ENCODE data around the gene RPS19BP1. TPM values are rescaled to one million over a fixed set of nuclear protein-coding genes. Genes with fewer than 3 reads are reported as not detected.
"Not testable (repeated sequence)": the region's sequence is repeated elsewhere in the genome, so short reads cannot be mapped to it uniquely, and the experiment has no call there.

Gene RPS19BP1
- total RNA-seq, 2 donors from 2014 or later = 61.4 to 111 TPM

- H3K36me3 ChIP-seq = peaks cover 24% of the 10 kb centered on the region
- no peak overlapping the region for H3K27ac ChIP-seq
- H3K9ac ChIP-seq (ENCODE audit: low read depth in 2 of 2, low read length in 2 of 2) = no peak overlapping the region
- intact Hi-C loops (cut with DNase I) = no loop called here
- H3K9me3 ChIP-seq = no peaks in the 10 kb centered on the region
- no peak for TF ChIP-seq CTCF (IDR thresholded peaks at IDR 0.05)
- no peaks in the 10 kb centered on the region for H3K27me3 ChIP-seq
- DNase-seq = no peak
- no peak overlapping the region for H3K4me3 ChIP-seq
- H3K4me1 ChIP-seq = peaks cover under 1% of the 10 kb centered on the region
These were observed 24.2 kb downstream of the RPS19BP1 start for GRCh38 chr22:39508393-39508792.

GRCh38 chr22:39507021-39507420 lies 25.5 kb downstream of the RPS19BP1 start:
- H3K36me3 ChIP-seq = peaks cover 18% of the 10 kb centered on the region
- intact Hi-C loops (cut with DNase I); H3K27ac ChIP-seq; H3K9ac ChIP-seq (ENCODE audit: low read depth in 2 of 2, low read length in 2 of 2); H3K27me3 ChIP-seq; H3K4me3 ChIP-seq; DNase-seq; H3K9me3 ChIP-seq; H3K4me1 ChIP-seq: not testable (repeated sequence)

GRCh38 chr22:39504071-39504470 lies 28.5 kb downstream of the RPS19BP1 start:
- Histone ChIP-seq H3K9ac (ENCODE audit: low read depth in 2 of 2, low read length in 2 of 2) (peak overlapping the region in 1 of 2 donors; percentile 90), H3K4me1 (peaks cover 6% of the 10 kb centered on the region), H3K36me3 (peaks cover 13% of the 10 kb centered on the region), H3K27me3 (no peaks in the 10 kb centered on the region), H3K9me3 (no peaks in the 10 kb centered on the region), H3K27ac (no peak overlapping the region), H3K4me3 (no peak overlapping the region)
- no peak for TF ChIP-seq CTCF (IDR thresholded peaks at IDR 0.05)
- intact Hi-C loops (cut with DNase I) = no loop called here
- no peak for DNase-seq

- Histone ChIP-seq H3K27ac (no peak overlapping the region), H3K4me1 (peaks cover 6% of the 10 kb centered on the region), H3K4me3 (peak overlapping the region; percentile 92), H3K27me3 (no peaks in the 10 kb centered on the region), H3K9ac (ENCODE audit: low read depth in 2 of 2, low read length in 2 of 2) (peak overlapping the region in 1 of 2 donors; percentile 90), H3K9me3 (no peaks in the 10 kb centered on the region), H3K36me3 (peaks cover 13% of the 10 kb centered on the region)
- intact Hi-C loops (cut with DNase I) = no loop called here
- no peak for DNase-seq
- TF ChIP-seq CTCF (IDR thresholded peaks at IDR 0.05) = no peak
These were observed 28.9 kb downstream of the RPS19BP1 start for GRCh38 chr22:39503630-39504029.

GRCh38 chr22:39502789-39503409 lies 29.6 kb downstream of the RPS19BP1 start:
- no peak for DNase-seq
- peak overlapping the region; percentile 72 for H3K27ac ChIP-seq
- no peaks in the 10 kb centered on the region for H3K9me3 ChIP-seq
- H3K36me3 ChIP-seq = peaks cover 13% of the 10 kb centered on the region
- peak overlapping the region; percentile 92 for H3K4me3 ChIP-seq
- H3K27me3 ChIP-seq = no peaks in the 10 kb centered on the region
- intact Hi-C loops (cut with DNase I) = no loop called here
- H3K4me1 ChIP-seq = peaks cover 6% of the 10 kb centered on the region
- peak overlapping the region; percentile 69 to 90 for H3K9ac ChIP-seq (ENCODE audit: low read depth in 2 of 2, low read length in 2 of 2)
- no peak for TF ChIP-seq CTCF (IDR thresholded peaks at IDR 0.05)

GRCh38 chr22:39502109-39502788 lies 30.3 kb downstream of the RPS19BP1 start, which contains the start of gene MIEF1:
Gene MIEF1, plus strand, starts transcription at chr22:39502290. Its CDS starts 9,005 bp downstream, at chr22:39511295.
- Histone ChIP-seq H3K27me3 (no peaks in the 10 kb centered on the region), H3K27ac (peak within 1 kb of the TSS; percentile 72), H3K9ac (ENCODE audit: low read depth in 2 of 2, low read length in 2 of 2) (peak within 1 kb of the TSS; percentile 69 to 90), H3K4me3 (peak within 1 kb of the TSS; percentile 92), H3K36me3 (peaks cover 13% of the 10 kb centered on the region), H3K9me3 (no peaks in the 10 kb centered on the region), H3K4me1 (peaks cover 6% of the 10 kb centered on the region)
- intact Hi-C loops (cut with DNase I) = no loop called here
- peak; percentile 99 for DNase-seq
- TF ChIP-seq CTCF (IDR thresholded peaks at IDR 0.05) = no peak
